Measurements from ENCODE around the gene TSEN2.

DNA sequence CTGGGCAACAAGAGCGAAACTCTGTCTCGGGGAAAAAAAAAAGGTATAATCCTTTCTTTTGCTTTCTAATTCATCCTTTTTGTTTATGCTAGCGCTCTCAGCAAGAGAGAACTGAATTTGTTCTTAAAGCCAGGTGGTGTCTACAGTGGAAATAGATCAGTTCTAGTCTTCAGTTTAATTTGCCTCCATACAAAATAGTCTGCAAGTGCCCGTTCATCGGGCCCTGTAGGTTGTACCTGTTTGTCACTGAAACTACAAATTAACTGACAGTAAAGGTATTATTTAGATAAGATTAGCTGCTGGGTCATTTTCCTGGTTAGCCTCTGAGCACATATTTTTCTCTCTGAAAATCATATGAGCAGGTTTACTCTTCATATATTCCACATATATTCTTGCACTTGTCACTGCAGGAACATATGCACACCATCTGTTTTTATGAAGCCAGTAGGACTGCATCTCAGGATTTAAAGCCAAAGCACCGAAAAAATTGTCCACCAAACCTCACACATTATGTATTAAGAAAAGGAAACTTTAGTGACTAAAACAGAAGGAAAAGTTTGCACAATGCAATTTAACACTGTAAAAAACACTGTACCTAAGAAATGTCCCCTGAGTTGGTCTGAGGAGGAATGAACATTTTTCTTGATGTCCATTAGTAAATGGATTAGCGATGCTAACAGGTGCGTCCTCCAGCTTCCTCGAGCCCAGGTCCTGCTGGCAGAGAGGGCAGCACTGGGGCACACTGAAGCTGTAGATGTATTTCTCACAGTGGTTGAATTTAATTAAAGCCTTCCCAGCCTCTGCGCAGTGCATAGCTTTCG, 60.6 kb downstream of the TSEN2 start:
- TF ChIP-seq, protein P1, sequence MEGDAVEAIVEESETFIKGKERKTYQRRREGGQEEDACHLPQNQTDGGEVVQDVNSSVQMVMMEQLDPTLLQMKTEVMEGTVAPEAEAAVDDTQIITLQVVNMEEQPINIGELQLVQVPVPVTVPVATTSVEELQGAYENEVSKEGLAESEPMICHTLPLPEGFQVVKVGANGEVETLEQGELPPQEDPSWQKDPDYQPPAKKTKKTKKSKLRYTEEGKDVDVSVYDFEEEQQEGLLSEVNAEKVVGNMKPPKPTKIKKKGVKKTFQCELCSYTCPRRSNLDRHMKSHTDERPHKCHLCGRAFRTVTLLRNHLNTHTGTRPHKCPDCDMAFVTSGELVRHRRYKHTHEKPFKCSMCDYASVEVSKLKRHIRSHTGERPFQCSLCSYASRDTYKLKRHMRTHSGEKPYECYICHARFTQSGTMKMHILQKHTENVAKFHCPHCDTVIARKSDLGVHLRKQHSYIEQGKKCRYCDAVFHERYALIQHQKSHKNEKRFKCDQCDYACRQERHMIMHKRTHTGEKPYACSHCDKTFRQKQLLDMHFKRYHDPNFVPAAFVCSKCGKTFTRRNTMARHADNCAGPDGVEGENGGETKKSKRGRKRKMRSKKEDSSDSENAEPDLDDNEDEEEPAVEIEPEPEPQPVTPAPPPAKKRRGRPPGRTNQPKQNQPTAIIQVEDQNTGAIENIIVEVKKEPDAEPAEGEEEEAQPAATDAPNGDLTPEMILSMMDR (IDR thresholded peaks at IDR 0.05) = no peak
- no peak for TF ChIP-seq POLR2A (IDR thresholded peaks at IDR 0.05)
- TF ChIP-seq EP300 (IDR thresholded peaks at IDR 0.05) = no peak

Data from tibial nerve (tissue), 4 donors.